GM21619 (cell line): ENCODE data around the gene MLXIPL.
"Not testable (repeated sequence)": the region's sequence is repeated elsewhere in the genome, so short reads cannot be mapped to it uniquely, and the experiment has no call there.

Experiments used
- ATAC-seq: cut with Tn5 transposase; IDR thresholded peaks from one replicate; pipeline ENCODE4 v1.9.1; 2021; ENCODE audit not compliant: unreplicated experiment

The MLXIPL gene

DNA sequence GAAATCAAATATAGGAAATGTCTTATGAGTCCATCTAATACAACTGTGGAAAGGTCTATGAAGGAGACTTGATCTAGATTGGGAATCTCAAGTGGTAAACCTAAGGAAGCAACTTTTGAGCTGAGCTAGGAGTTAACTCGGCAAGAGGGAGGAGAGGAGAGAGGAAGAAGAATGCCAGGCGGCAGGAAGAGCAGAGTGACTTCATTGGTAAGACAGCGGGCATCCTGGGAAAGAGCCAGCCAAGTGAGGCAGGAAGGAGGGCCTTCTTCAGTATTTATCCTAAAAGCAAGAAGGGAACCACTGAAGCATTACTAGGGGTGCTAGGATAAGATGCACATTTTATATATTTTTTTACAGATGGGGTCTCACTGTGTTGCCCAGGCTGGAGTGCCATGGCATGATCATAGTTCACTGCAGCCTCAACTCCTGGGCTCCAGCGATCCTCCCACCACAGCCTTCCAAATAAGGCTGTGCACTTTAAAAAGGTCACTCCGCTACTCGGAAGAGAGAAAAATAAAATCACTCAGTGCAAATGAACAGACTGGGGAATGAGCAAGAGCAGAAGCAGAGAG, 68.8 kb downstream of the MLXIPL start:
- no peak for ATAC-seq

DNA sequence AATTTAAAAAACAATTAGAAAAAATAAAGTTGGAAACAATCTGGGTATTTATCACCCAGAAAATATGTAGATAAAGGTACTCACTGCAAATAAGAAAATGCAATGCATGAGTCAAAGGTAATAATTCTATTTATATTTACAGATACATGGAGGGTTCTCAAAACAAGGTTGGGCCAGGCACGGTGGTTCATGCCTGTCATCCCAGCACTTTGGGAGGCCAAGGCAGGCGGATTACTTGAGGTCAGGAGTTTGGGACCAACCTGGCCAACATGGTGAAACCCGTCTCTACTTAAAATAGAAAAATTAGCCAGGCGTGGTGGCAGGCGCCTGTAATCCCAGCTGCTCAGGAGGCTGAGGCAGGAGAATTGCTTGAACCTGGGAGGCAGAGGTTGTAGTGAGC, 74.2 kb downstream of the MLXIPL start:
- ATAC-seq: not testable (repeated sequence)

DNA sequence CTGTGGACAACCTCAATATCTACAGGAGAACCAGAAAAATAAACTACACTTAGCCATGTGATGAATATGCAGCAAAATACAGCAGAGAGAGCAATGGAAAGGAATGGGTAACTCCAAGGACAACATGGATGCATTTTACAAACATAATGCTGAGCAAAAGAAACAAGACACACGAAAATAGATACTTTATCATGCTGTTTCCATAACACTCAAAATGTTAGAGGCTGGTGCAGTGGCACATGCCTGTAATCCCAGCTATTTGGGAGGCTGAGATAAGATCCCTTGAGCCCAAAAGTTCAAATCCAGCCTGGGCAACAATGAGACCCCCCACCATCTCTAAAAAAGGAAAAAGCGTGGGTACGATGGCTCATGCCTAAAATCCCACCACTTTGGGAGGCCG, 75.1 kb downstream of the MLXIPL start:
- ATAC-seq: no peak

DNA sequence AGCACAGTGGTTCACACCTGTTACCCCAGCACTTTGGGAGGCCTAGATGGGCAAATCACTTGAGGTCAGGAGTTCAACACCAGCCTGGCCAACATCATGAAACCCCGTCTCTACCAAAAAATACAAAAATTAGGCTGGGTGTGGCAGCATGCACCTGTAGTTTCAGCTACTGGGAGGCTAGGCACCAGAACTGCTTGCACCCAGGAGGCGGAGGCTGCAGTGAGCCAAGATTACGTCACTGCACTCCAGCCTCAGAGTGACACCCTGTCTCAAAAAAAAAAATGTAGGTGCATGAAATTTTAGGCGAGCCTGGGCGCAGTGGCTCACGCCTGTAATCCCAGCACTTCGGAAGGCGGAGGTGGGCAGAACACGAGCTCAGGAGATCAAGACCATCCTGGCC, 76.5 kb downstream of the MLXIPL start:
- no peak for ATAC-seq

DNA sequence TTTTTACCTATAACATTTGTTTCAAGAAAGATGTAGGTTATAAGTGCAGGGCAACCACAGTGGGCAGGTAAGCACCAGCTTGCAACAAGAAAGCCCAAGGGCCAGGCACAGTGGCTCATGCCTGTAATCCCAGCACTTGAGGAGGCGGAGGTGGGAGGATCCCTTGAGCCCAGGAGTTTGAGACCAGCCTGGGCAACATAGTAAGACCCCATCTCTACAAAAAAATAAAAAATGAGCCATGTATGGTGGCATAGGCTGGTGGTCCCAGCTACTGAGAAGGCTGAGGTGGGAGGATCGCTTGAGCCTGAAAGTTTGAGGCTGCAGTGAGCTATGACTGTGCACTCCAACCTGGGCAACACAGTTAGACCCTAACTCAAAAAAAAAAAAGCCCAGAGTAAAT, 79.6 kb downstream of the MLXIPL start:
- ATAC-seq: no peak
